HCT116 (cell line): Measurements from ENCODE around the gene GLYR1.

Experiments used
- EGR1 ChIP-seq: IDR thresholded peaks from 2 replicates; pipeline ENCODE4 v1.6.1; 2012; ENCODE audit warnings: low read depth
- EZH2phosphoT487 ChIP-seq: fragments of 200-600 bp; IDR thresholded peaks from 2 replicates; pipeline ENCODE4 v1.6.1; 2018; ENCODE audit warnings: antibody characterized with exemption, borderline replicate concordance
- FOSL1 ChIP-seq: IDR thresholded peaks from 2 replicates; pipeline ENCODE4 v1.6.1; 2012; ENCODE audit warnings: low read depth
- JUND ChIP-seq: IDR thresholded peaks from 2 replicates; pipeline ENCODE4 v1.6.1; 2012
- POLR2A ChIP-seq: IDR thresholded peaks from 2 replicates; pipeline ENCODE4 v1.7.0; 2011; ENCODE audit warnings: borderline replicate concordance; ENCODE audit not compliant: insufficient read depth, insufficient read length; ENCODE audit errors: extremely low read depth
- POLR2AphosphoS5 ChIP-seq: IDR thresholded peaks from 2 replicates; pipeline ENCODE4 v1.6.1; 2011; ENCODE audit warnings: mild to moderate bottlenecking, low read depth, low read length, moderate library complexity
- RAD21 ChIP-seq: IDR thresholded peaks from 2 replicates; pipeline ENCODE4 v1.6.1; 2012; ENCODE audit warnings: low read depth, mild to moderate bottlenecking
- SIN3A ChIP-seq: IDR thresholded peaks from 2 replicates; pipeline ENCODE4 v1.6.1; 2012; ENCODE audit warnings: low read depth
- YY1 ChIP-seq: IDR thresholded peaks from 2 replicates; pipeline ENCODE4 v1.6.1; 2011; ENCODE audit warnings: low read length, low read depth, moderate library complexity, mild to moderate bottlenecking; ENCODE audit not compliant: insufficient replicate concordance; ENCODE audit errors: extremely low read depth
- TF ChIP-seq, protein P1 (sequence below), 3 experiments: fragments of 200-600 bp in 1 of 3; sonication (generic) in 1 of 3; IDR thresholded peaks in 2 of 3; conservative IDR thresholded peaks in 1 of 3; 2 replicates each; pipeline ENCODE4 v1.5.1; 2012 to 2017; ENCODE audit warnings: low read depth in 2 of 3, low read length in 2 of 3, antibody characterized with exemption in 1 of 3, borderline replicate concordance in 1 of 3, control low read depth in 1 of 3, mild to moderate bottlenecking in 1 of 3, mixed read lengths in 1 of 3, mixed run types in 1 of 3, moderate library complexity in 1 of 3; ENCODE audit not compliant: insufficient read depth in 1 of 3
- TF ChIP-seq, protein P2 (sequence below): IDR thresholded peaks from 2 replicates; pipeline ENCODE4 v1.6.1; 2012; ENCODE audit warnings: low read depth
- TF ChIP-seq, protein P3 (sequence below): IDR thresholded peaks from 2 replicates; pipeline ENCODE4 v1.6.1; 2012

DNA sequence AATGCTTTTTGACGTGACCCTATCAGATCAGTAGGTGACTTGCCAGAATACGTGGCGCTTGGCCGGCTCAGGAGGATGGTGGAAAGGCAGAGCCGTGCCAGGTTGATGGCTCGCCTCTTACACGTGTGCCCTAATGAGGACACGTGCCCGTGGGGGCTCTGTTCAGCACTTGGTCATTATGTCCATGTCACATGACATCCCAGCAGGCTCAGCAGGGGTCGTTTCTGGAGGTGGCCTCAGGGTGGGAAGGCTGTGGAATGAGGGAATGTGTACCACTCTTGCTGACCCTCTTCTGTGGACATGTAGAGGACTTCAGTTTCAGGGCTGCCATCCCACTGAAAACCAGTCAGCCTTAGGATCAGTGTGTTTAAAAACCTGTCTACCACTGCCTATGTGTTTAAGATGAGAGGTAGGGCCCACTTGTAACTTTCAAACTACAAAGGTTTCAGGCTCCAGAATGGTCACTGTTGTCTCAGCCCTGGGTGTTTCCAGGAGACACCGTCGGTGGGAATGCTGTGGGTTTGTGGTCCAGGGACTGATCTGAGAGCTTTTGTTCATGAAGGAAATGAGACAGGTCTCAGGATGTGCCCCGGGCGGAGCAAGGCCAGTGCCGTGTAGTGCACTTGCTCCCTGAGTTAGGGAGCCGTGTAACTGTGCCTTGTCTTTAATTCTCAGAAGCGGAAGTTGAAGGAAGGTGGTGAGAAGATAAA is 12.3 kb upstream of the GLYR1 start:
- TF ChIP-seq YY1 (no peak), POLR2A (no peak), RAD21 (no peak), POLR2AphosphoS5 (no peak), JUND (no peak), FOSL1 (no peak), EZH2phosphoT487 (no peak), EGR1 (no peak), SIN3A (no peak)
- TF ChIP-seq, protein P1, sequence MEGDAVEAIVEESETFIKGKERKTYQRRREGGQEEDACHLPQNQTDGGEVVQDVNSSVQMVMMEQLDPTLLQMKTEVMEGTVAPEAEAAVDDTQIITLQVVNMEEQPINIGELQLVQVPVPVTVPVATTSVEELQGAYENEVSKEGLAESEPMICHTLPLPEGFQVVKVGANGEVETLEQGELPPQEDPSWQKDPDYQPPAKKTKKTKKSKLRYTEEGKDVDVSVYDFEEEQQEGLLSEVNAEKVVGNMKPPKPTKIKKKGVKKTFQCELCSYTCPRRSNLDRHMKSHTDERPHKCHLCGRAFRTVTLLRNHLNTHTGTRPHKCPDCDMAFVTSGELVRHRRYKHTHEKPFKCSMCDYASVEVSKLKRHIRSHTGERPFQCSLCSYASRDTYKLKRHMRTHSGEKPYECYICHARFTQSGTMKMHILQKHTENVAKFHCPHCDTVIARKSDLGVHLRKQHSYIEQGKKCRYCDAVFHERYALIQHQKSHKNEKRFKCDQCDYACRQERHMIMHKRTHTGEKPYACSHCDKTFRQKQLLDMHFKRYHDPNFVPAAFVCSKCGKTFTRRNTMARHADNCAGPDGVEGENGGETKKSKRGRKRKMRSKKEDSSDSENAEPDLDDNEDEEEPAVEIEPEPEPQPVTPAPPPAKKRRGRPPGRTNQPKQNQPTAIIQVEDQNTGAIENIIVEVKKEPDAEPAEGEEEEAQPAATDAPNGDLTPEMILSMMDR (IDR thresholded peaks at IDR 0.05 in 2 of 3, conservative IDR thresholded peaks at IDR 0.05 in 1 of 3; ENCODE audit: borderline replicate concordance in 1 of 3, insufficient read depth in 1 of 3, low read depth in 2 of 3, low read length in 2 of 3) = no peak
- TF ChIP-seq, protein P2, sequence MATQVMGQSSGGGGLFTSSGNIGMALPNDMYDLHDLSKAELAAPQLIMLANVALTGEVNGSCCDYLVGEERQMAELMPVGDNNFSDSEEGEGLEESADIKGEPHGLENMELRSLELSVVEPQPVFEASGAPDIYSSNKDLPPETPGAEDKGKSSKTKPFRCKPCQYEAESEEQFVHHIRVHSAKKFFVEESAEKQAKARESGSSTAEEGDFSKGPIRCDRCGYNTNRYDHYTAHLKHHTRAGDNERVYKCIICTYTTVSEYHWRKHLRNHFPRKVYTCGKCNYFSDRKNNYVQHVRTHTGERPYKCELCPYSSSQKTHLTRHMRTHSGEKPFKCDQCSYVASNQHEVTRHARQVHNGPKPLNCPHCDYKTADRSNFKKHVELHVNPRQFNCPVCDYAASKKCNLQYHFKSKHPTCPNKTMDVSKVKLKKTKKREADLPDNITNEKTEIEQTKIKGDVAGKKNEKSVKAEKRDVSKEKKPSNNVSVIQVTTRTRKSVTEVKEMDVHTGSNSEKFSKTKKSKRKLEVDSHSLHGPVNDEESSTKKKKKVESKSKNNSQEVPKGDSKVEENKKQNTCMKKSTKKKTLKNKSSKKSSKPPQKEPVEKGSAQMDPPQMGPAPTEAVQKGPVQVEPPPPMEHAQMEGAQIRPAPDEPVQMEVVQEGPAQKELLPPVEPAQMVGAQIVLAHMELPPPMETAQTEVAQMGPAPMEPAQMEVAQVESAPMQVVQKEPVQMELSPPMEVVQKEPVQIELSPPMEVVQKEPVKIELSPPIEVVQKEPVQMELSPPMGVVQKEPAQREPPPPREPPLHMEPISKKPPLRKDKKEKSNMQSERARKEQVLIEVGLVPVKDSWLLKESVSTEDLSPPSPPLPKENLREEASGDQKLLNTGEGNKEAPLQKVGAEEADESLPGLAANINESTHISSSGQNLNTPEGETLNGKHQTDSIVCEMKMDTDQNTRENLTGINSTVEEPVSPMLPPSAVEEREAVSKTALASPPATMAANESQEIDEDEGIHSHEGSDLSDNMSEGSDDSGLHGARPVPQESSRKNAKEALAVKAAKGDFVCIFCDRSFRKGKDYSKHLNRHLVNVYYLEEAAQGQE = no peak
- TF ChIP-seq, protein P3, sequence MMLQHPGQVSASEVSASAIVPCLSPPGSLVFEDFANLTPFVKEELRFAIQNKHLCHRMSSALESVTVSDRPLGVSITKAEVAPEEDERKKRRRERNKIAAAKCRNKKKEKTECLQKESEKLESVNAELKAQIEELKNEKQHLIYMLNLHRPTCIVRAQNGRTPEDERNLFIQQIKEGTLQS = no peak
